ENCODE data around the gene MRPL54. TPM values are rescaled to one million over a fixed set of nuclear protein-coding genes. Genes with fewer than 3 reads are reported as not detected.
"Not testable (repeated sequence)": the region's sequence is repeated elsewhere in the genome, so short reads cannot be mapped to it uniquely, and the experiment has no call there.

MRPL54 gene
- total and polyA plus RNA-seq, 9 donors: 14.5 to 113 (median 64.4) TPM

DNA sequence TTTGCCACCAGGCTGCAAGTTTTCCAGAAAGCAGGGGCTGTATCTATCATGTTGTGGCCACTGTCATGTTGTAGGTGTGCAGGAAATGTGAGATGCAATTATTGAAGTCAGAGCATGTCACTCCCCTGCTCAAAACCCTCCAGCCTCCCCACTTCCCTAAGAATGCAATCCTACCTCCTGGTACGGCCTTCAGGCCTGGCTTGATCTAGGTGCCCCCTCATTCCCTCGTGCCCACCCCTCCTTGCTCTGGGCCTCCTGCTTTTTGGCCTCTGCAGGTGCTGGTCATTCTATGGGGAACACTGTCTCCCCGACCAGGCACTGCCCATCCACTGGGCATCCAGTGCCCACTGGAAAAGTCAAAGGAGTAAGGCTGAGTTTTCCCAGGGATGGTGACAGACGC, 52.2 kb downstream of the MRPL54 start:
- intact Hi-C loops (cut with DNase I): no loop called here
- Histone ChIP-seq H3K9me3 (no peaks in the 10 kb centered on the region), H3K27ac (no peak overlapping the region), H3K36me3 (no peaks in the 10 kb centered on the region), H3K4me3 (no peak overlapping the region), H3K27me3 (no peaks in the 10 kb centered on the region), H3K4me1 (ENCODE audit: insufficient read depth) (no peaks in the 10 kb centered on the region)
- no peak for DNase-seq
- WGBS, 3 donors: 83 to 93% (median 88%) methylated on average over 4 of the region's 4 CpGs
- TF ChIP-seq EP300 (IDR thresholded peaks at IDR 0.05) (no peak), POLR2A (IDR thresholded peaks at IDR 0.05) (no peak)
- TF ChIP-seq, protein P1, sequence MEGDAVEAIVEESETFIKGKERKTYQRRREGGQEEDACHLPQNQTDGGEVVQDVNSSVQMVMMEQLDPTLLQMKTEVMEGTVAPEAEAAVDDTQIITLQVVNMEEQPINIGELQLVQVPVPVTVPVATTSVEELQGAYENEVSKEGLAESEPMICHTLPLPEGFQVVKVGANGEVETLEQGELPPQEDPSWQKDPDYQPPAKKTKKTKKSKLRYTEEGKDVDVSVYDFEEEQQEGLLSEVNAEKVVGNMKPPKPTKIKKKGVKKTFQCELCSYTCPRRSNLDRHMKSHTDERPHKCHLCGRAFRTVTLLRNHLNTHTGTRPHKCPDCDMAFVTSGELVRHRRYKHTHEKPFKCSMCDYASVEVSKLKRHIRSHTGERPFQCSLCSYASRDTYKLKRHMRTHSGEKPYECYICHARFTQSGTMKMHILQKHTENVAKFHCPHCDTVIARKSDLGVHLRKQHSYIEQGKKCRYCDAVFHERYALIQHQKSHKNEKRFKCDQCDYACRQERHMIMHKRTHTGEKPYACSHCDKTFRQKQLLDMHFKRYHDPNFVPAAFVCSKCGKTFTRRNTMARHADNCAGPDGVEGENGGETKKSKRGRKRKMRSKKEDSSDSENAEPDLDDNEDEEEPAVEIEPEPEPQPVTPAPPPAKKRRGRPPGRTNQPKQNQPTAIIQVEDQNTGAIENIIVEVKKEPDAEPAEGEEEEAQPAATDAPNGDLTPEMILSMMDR (IDR thresholded peaks at IDR 0.05): no peak

DNA sequence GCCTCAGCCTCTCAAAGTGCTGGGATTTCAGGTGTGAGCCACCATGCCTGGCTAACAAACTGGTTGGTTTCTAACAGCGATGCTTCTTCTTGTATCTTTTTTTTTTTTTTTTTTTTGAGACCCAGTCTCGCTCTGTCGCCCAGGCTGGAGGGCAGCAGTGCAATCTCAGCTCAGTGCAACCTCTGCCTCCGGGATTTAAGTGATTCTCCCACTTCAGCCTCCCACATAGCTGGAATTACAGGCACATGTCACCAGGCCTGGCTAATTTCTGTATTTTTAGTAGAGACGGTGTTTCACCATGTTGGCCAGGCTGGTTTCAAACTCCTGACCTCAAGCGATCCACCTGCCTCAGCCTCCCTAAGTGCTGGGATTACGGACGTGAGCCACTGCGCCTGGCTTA, 53.7 kb downstream of the MRPL54 start:
- DNase-seq; H3K36me3 ChIP-seq; H3K4me1 ChIP-seq (ENCODE audit: insufficient read depth); H3K27me3 ChIP-seq; intact Hi-C loops (cut with DNase I); H3K27ac ChIP-seq; H3K4me3 ChIP-seq; H3K9me3 ChIP-seq: not testable (repeated sequence)
- 87 to 92% (median 88%) methylated on average over 9 of the region's 9 CpGs for WGBS, 3 donors

DNA sequence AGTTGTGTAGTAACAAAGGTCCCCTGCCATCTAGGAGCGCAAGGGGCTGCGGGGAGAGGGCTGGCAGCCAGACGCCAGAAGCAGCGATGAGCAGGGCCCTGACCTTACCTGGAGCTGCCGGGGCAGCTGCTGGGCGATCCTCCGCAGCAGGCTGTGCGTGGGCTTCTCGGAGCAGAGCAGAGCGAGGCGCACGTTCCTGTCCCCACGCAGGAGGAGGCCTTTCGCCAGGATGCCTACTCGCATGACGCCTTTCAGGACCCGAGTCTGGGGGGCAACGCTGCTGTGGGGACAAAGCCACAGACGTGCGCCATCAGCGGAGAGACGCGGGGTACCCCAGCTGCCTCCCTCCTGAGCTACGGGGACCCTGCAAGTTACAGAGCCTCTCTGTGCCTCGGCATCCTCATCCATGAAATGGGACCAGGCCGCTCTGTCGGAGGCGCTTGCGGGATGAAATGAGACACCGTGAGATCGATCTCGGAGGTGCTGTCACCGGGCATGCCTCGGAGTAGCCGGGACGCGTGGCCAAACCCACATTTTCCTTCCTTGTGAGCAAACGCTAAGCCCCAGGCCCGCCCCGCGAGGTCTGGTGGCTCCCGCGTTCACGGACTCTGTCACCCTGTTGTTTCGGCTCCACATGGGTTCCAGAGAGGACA, 54.2 kb downstream of the MRPL54 start:
- Histone ChIP-seq H3K27me3 (no peaks in the 10 kb centered on the region), H3K4me1 (ENCODE audit: insufficient read depth) (no peaks in the 10 kb centered on the region), H3K36me3 (no peaks in the 10 kb centered on the region), H3K27ac (no peak overlapping the region), H3K9me3 (no peaks in the 10 kb centered on the region), H3K4me3 (no peak overlapping the region)
- no peak for DNase-seq
- 86 to 90% (median 88%) methylated on average over 45 of the region's 45 CpGs for WGBS, 3 donors
- no peak for TF ChIP-seq EP300 (IDR thresholded peaks at IDR 0.05)
- no peak for TF ChIP-seq POLR2A (IDR thresholded peaks at IDR 0.05)
- TF ChIP-seq, protein P1 (IDR thresholded peaks at IDR 0.05): no peak
- intact Hi-C loops (cut with DNase I): no loop called here

Small RNAs within 50 kb of the gene (small RNA-seq; reads per million reads assigned to genes)
- not detected for gene AC005777.1

Other genes starting within 250 kb of the MRPL54 start
- gene TEKTIP1, start 223.5 kb upstream of the MRPL54 start, total RNA-seq: 1 to 10 TPM in 6 of 7 donors, not detected in 1; 1.2 to 5.6 (median 3.8) TPM
- gene TEKTIP1, start 223.5 kb upstream of the MRPL54 start, polyA plus RNA-seq: under 1 TPM in 1 of 2 donors, not detected in 1; 0.54 TPM
- 100 to 1,000 TPM in 1 of 7 donors, 10 to 100 TPM in 6; 19.2 to 104 (median 36.9) TPM for gene MFSD12, start 205.1 kb upstream of the MRPL54 start, total RNA-seq
- gene MFSD12, start 205.1 kb upstream of the MRPL54 start, polyA plus RNA-seq: 10 to 100 TPM; 17.4 to 21.1 TPM
- gene HMG20B, start 189.7 kb upstream of the MRPL54 start, total RNA-seq: 100 to 1,000 TPM in 1 of 7 donors, 10 to 100 TPM in 6; 44.5 to 109 (median 60.3) TPM
- 10 to 100 TPM; 33.2 to 71.0 TPM for gene HMG20B, start 189.7 kb upstream of the MRPL54 start, polyA plus RNA-seq
- under 1 TPM; 0.11 to 0.66 (median 0.35) TPM for gene GIPC3, start 177.2 kb upstream of the MRPL54 start, total RNA-seq
- 1 to 10 TPM in 1 of 2 donors, under 1 TPM in 1; 0.52 to 3.3 TPM for gene GIPC3, start 177.2 kb upstream of the MRPL54 start, polyA plus RNA-seq
- 1 to 10 TPM; 1.1 to 3.7 (median 1.8) TPM for gene TBXA2R, start 155.8 kb upstream of the MRPL54 start, total RNA-seq
- gene TBXA2R, start 155.8 kb upstream of the MRPL54 start, polyA plus RNA-seq: 1 to 10 TPM; 1.3 to 1.5 TPM
- gene CACTIN, start 135.9 kb upstream of the MRPL54 start, total RNA-seq: 10 to 100 TPM; 19.2 to 39.1 (median 34.3) TPM
- gene CACTIN, start 135.9 kb upstream of the MRPL54 start, polyA plus RNA-seq: 10 to 100 TPM in 1 of 2 donors, 1 to 10 TPM in 1; 2.7 to 28.8 TPM
- 10 to 100 TPM; 11.3 to 41.7 (median 32.9) TPM for gene PIP5K1C, start 62.2 kb upstream of the MRPL54 start, total RNA-seq
- gene PIP5K1C, start 62.2 kb upstream of the MRPL54 start, polyA plus RNA-seq: 10 to 100 TPM in 1 of 2 donors, 1 to 10 TPM in 1; 6.0 to 23.3 TPM
- 10 to 100 TPM in 1 of 7 donors, 1 to 10 TPM in 3, under 1 TPM in 2, not detected in 1; 0.18 to 24.4 (median 3.0) TPM for gene TJP3, start 54.3 kb upstream of the MRPL54 start, total RNA-seq
- gene TJP3, start 54.3 kb upstream of the MRPL54 start, polyA plus RNA-seq: under 1 TPM in 1 of 2 donors, not detected in 1; 0.46 TPM
- 10 to 100 TPM; 18.1 to 25.4 (median 21.5) TPM for gene APBA3, start 990 bp upstream of the MRPL54 start, total RNA-seq
- 10 to 100 TPM in 1 of 2 donors, under 1 TPM in 1; 0.88 to 19.9 TPM for gene APBA3, start 990 bp upstream of the MRPL54 start, polyA plus RNA-seq
- under 1 TPM in 1 of 7 donors, not detected in 6; 0.13 TPM for gene RAX2, start 9.5 kb downstream of the MRPL54 start, total RNA-seq
- gene RAX2, start 9.5 kb downstream of the MRPL54 start, polyA plus RNA-seq: under 1 TPM in 1 of 2 donors, not detected in 1; 0.13 TPM
- gene MATK, start 23.7 kb downstream of the MRPL54 start, total RNA-seq: 1 to 10 TPM in 3 of 7 donors, under 1 TPM in 4; 0.40 to 1.4 (median 0.98) TPM
- gene MATK, start 23.7 kb downstream of the MRPL54 start, polyA plus RNA-seq: under 1 TPM; 0.25 to 0.44 TPM
- under 1 TPM in 5 of 7 donors, not detected in 2; 0.05 to 0.25 (median 0.11) TPM for gene ZFR2, start 106.4 kb downstream of the MRPL54 start, total RNA-seq
- gene ZFR2, start 106.4 kb downstream of the MRPL54 start, polyA plus RNA-seq: under 1 TPM in 1 of 2 donors, not detected in 1; 0.17 TPM
- gene ATCAY, start 118.0 kb downstream of the MRPL54 start, total RNA-seq: under 1 TPM in 1 of 7 donors, not detected in 6; 0.31 TPM
- not detected for gene ATCAY, start 118.0 kb downstream of the MRPL54 start, polyA plus RNA-seq
- gene NMRK2, start 170.4 kb downstream of the MRPL54 start, total RNA-seq: under 1 TPM in 3 of 7 donors, not detected in 4; 0.26 to 0.40 (median 0.40) TPM
- gene NMRK2, start 170.4 kb downstream of the MRPL54 start, polyA plus RNA-seq: under 1 TPM in 1 of 2 donors, not detected in 1; 0.93 TPM
- gene DAPK3, start 208.4 kb downstream of the MRPL54 start, total RNA-seq: 100 to 1,000 TPM in 1 of 7 donors, 10 to 100 TPM in 6; 46.3 to 101 (median 57.0) TPM
- 10 to 100 TPM in 1 of 2 donors, 1 to 10 TPM in 1; 8.3 to 66.5 TPM for gene DAPK3, start 208.4 kb downstream of the MRPL54 start, polyA plus RNA-seq
- 1,000 to 10,000 TPM; 1,491 to 4,634 (median 4,119) TPM for gene EEF2, start 222.8 kb downstream of the MRPL54 start, total RNA-seq
- gene EEF2, start 222.8 kb downstream of the MRPL54 start, polyA plus RNA-seq: 1,000 to 10,000 TPM; 2,682 to 3,932 TPM
- 10 to 100 TPM; 11.6 to 29.7 (median 23.6) TPM for gene PIAS4, start 245.1 kb downstream of the MRPL54 start, total RNA-seq
- 10 to 100 TPM in 1 of 2 donors, 1 to 10 TPM in 1; 5.2 to 18.9 TPM for gene PIAS4, start 245.1 kb downstream of the MRPL54 start, polyA plus RNA-seq

Measured in ovary (tissue), 9 donors.